Measurements from ENCODE around the gene MED7. TPM values are rescaled to one million over a fixed set of nuclear protein-coding genes. Genes with fewer than 3 reads are reported as not detected.

Gene MED7
- total RNA-seq, 1 experiment from 2014 or later = 11.2 TPM

DNA sequence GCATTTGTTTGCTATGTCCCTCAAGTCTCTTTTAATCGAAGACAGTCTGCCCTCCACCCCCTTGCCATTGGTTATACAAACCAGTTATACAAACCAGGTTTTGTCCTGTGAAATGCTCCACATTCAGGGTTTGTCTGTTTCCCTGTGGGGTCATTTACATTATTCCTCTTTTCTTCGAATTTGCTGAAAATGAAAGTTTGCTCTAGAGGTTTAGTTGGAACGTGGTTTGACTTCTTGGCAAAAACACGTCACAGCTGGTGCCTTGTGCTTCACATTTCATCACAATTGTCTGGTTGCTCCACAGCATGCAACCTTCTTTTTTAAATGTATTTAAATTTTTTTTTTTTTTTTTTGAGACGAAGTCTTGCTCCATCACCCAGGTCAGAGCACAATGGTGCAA lies 29.7 kb downstream of the MED7 start (continued):
- TF ChIP-seq, protein P1, sequence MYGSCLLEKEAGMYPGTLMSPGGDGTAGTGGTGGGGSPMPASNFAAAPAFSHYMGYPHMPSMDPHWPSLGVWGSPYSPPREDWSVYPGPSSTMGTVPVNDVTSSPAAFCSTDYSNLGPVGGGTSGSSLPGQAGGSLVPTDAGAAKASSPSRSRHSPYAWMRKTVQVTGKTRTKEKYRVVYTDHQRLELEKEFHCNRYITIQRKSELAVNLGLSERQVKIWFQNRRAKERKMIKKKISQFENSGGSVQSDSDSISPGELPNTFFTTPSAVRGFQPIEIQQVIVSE (CRISPR knock-in tag; IDR thresholded peaks at IDR 0.05; ENCODE audit: borderline replicate concordance) = no peak
- no peak for TF ChIP-seq HMGA2 (CRISPR knock-in tag; IDR thresholded peaks at IDR 0.05)

DNA sequence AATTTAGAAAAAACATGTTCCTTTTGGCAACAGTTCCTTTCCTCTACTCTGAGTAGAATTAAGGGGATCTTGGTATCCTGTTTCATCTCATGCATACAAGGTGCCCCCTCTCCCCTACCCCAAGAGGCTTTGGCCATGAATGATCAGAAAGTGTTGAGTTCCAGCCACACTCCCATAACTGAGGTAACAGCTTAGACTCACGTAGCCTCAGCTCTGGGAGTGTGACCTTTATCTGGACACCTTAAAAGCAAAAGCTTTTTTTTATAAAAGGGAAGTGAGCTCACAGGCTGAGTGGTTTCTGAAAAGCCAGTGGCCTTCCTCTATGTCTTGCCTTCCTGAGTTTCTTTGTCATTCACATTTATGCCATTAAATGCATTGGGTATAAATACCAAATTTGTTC lies 32.9 kb downstream of the MED7 start:
- Mint-ChIP-seq H3K4me1 (peaks cover 5% of the 10 kb centered on the region; the same call in 1 of the 2 replicates), H3K9me3 (no peaks in the 10 kb centered on the region), H3K36me3 (no peaks in the 10 kb centered on the region), H3K4me3 (no peak overlapping the region), H3K27ac (no peak overlapping the region), H3K27me3 (ENCODE audit: low read depth) (no peaks in the 10 kb centered on the region)
- ChIA-PET CTCF (no interaction called here), POLR2A (no interaction called here)
- no peak for ATAC-seq
- DNase-seq (ENCODE audit: low spot score) = no peak
- TF ChIP-seq ZNF121 (CRISPR knock-in tag; IDR thresholded peaks at IDR 0.05) = no peak
- TF ChIP-seq, protein P2, sequence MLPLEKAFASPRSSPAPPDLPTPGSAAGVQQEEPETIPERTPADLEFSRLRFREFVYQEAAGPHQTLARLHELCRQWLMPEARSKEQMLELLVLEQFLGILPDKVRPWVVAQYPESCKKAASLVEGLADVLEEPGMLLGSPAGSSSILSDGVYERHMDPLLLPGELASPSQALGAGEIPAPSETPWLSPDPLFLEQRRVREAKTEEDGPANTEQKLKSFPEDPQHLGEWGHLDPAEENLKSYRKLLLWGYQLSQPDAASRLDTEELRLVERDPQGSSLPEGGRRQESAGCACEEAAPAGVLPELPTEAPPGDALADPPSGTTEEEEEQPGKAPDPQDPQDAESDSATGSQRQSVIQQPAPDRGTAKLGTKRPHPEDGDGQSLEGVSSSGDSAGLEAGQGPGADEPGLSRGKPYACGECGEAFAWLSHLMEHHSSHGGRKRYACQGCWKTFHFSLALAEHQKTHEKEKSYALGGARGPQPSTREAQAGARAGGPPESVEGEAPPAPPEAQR (CRISPR knock-in tag; IDR thresholded peaks at IDR 0.05) = no peak
- TF ChIP-seq NFYB (CRISPR knock-in tag; conservative IDR thresholded peaks at IDR 0.05; ENCODE audit: low read depth) = no peak
- TF ChIP-seq, protein P3, sequence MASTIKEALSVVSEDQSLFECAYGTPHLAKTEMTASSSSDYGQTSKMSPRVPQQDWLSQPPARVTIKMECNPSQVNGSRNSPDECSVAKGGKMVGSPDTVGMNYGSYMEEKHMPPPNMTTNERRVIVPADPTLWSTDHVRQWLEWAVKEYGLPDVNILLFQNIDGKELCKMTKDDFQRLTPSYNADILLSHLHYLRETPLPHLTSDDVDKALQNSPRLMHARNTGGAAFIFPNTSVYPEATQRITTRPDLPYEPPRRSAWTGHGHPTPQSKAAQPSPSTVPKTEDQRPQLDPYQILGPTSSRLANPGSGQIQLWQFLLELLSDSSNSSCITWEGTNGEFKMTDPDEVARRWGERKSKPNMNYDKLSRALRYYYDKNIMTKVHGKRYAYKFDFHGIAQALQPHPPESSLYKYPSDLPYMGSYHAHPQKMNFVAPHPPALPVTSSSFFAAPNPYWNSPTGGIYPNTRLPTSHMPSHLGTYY (CRISPR knock-in tag; IDR thresholded peaks at IDR 0.05) = no peak
- TF ChIP-seq, protein P4, sequence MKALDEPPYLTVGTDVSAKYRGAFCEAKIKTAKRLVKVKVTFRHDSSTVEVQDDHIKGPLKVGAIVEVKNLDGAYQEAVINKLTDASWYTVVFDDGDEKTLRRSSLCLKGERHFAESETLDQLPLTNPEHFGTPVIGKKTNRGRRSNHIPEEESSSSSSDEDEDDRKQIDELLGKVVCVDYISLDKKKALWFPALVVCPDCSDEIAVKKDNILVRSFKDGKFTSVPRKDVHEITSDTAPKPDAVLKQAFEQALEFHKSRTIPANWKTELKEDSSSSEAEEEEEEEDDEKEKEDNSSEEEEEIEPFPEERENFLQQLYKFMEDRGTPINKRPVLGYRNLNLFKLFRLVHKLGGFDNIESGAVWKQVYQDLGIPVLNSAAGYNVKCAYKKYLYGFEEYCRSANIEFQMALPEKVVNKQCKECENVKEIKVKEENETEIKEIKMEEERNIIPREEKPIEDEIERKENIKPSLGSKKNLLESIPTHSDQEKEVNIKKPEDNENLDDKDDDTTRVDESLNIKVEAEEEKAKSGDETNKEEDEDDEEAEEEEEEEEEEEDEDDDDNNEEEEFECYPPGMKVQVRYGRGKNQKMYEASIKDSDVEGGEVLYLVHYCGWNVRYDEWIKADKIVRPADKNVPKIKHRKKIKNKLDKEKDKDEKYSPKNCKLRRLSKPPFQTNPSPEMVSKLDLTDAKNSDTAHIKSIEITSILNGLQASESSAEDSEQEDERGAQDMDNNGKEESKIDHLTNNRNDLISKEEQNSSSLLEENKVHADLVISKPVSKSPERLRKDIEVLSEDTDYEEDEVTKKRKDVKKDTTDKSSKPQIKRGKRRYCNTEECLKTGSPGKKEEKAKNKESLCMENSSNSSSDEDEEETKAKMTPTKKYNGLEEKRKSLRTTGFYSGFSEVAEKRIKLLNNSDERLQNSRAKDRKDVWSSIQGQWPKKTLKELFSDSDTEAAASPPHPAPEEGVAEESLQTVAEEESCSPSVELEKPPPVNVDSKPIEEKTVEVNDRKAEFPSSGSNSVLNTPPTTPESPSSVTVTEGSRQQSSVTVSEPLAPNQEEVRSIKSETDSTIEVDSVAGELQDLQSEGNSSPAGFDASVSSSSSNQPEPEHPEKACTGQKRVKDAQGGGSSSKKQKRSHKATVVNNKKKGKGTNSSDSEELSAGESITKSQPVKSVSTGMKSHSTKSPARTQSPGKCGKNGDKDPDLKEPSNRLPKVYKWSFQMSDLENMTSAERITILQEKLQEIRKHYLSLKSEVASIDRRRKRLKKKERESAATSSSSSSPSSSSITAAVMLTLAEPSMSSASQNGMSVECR (CRISPR knock-in tag; IDR thresholded peaks at IDR 0.05; ENCODE audit: borderline replicate concordance) = no peak
- TF ChIP-seq, protein P5, sequence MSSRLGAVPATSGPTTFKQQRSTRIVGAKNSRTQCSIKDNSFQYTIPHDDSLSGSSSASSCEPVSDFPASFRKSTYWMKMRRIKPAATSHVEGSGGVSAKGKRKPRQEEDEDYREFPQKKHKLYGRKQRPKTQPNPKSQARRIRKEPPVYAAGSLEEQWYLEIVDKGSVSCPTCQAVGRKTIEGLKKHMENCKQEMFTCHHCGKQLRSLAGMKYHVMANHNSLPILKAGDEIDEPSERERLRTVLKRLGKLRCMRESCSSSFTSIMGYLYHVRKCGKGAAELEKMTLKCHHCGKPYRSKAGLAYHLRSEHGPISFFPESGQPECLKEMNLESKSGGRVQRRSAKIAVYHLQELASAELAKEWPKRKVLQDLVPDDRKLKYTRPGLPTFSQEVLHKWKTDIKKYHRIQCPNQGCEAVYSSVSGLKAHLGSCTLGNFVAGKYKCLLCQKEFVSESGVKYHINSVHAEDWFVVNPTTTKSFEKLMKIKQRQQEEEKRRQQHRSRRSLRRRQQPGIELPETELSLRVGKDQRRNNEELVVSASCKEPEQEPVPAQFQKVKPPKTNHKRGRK (CRISPR knock-in tag; IDR thresholded peaks at IDR 0.05; ENCODE audit: borderline replicate concordance) = no peak
- TF ChIP-seq ZNF263 (CRISPR knock-in tag; IDR thresholded peaks at IDR 0.05; ENCODE audit: low read depth) = no peak
- TF ChIP-seq TP53 (CRISPR knock-in tag; IDR thresholded peaks at IDR 0.05) = no peak
- no peak for TF ChIP-seq TCF7 (CRISPR knock-in tag; IDR thresholded peaks at IDR 0.05; ENCODE audit: low read depth)
- TF ChIP-seq, protein P6, sequence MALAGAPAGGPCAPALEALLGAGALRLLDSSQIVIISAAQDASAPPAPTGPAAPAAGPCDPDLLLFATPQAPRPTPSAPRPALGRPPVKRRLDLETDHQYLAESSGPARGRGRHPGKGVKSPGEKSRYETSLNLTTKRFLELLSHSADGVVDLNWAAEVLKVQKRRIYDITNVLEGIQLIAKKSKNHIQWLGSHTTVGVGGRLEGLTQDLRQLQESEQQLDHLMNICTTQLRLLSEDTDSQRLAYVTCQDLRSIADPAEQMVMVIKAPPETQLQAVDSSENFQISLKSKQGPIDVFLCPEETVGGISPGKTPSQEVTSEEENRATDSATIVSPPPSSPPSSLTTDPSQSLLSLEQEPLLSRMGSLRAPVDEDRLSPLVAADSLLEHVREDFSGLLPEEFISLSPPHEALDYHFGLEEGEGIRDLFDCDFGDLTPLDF (CRISPR knock-in tag; IDR thresholded peaks at IDR 0.05) = no peak
- TF ChIP-seq, protein P7, sequence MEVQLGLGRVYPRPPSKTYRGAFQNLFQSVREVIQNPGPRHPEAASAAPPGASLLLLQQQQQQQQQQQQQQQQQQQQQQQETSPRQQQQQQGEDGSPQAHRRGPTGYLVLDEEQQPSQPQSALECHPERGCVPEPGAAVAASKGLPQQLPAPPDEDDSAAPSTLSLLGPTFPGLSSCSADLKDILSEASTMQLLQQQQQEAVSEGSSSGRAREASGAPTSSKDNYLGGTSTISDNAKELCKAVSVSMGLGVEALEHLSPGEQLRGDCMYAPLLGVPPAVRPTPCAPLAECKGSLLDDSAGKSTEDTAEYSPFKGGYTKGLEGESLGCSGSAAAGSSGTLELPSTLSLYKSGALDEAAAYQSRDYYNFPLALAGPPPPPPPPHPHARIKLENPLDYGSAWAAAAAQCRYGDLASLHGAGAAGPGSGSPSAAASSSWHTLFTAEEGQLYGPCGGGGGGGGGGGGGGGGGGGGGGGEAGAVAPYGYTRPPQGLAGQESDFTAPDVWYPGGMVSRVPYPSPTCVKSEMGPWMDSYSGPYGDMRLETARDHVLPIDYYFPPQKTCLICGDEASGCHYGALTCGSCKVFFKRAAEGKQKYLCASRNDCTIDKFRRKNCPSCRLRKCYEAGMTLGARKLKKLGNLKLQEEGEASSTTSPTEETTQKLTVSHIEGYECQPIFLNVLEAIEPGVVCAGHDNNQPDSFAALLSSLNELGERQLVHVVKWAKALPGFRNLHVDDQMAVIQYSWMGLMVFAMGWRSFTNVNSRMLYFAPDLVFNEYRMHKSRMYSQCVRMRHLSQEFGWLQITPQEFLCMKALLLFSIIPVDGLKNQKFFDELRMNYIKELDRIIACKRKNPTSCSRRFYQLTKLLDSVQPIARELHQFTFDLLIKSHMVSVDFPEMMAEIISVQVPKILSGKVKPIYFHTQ (CRISPR knock-in tag; IDR thresholded peaks at IDR 0.05) = no peak
- TF ChIP-seq ATF1 (CRISPR knock-in tag; IDR thresholded peaks at IDR 0.05) = no peak
- TF ChIP-seq ZNF232 (CRISPR knock-in tag; IDR thresholded peaks at IDR 0.05) = no peak
- TF ChIP-seq, protein P8, sequence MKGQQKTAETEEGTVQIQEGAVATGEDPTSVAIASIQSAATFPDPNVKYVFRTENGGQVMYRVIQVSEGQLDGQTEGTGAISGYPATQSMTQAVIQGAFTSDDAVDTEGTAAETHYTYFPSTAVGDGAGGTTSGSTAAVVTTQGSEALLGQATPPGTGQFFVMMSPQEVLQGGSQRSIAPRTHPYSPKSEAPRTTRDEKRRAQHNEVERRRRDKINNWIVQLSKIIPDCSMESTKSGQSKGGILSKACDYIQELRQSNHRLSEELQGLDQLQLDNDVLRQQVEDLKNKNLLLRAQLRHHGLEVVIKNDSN (CRISPR knock-in tag; IDR thresholded peaks at IDR 0.05) = no peak
- TF ChIP-seq, protein P9, sequence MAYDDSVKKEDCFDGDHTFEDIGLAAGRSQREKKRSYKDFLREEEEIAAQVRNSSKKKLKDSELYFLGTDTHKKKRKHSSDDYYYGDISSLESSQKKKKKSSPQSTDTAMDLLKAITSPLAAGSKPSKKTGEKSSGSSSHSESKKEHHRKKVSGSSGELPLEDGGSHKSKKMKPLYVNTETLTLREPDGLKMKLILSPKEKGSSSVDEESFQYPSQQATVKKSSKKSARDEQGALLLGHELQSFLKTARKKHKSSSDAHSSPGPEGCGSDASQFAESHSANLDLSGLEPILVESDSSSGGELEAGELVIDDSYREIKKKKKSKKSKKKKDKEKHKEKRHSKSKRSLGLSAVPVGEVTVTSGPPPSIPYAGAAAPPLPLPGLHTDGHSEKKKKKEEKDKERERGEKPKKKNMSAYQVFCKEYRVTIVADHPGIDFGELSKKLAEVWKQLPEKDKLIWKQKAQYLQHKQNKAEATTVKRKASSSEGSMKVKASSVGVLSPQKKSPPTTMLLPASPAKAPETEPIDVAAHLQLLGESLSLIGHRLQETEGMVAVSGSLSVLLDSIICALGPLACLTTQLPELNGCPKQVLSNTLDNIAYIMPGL (CRISPR knock-in tag; IDR thresholded peaks at IDR 0.05) = no peak
- TF ChIP-seq, protein P10, sequence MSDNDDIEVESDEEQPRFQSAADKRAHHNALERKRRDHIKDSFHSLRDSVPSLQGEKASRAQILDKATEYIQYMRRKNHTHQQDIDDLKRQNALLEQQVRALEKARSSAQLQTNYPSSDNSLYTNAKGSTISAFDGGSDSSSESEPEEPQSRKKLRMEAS (CRISPR knock-in tag; IDR thresholded peaks at IDR 0.05) = no peak

Measured in WTC11 (cell line).